ENCODE results near the gene RTKN.
"Not testable (repeated sequence)": the region's sequence is repeated elsewhere in the genome, so short reads cannot be mapped to it uniquely, and the experiment has no call there.

DNA sequence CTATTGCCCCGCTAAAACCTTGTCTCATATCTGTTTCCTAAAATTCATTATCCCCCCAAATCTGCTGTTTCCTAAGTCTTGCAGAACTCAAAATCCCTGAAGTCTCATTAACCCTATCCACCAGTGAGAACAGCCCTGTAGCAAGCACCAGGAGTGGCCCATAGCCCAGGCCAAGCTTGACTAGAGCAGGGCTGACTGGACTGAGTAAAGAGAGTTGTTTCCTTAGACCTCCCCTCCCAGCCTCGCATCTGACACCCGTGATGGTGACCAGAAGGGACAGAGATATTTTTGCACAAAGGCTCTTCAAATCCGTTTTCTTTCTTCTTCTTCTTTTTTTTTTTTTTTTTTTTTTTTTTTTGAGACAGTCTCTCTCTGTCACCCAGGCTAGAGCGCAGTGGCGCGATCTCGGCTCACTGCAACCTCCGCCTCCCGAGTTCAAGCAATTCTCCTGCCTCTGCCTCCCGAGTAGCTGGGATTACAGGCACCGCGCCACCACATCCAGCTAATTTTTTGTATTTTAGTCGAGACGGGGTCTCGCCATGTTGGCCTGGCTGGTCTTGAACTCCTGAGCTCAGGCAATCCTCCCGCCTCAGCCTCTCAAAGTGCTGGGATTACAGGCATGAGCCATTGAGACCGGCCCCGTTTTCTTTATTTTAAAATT lies 21.2 kb downstream of the RTKN start:
- TF ChIP-seq CTCF (conservative IDR thresholded peaks at IDR 0.05; ENCODE audit: low read length); EZH2phosphoT487 (IDR thresholded peaks at IDR 0.05; ENCODE audit: borderline replicate concordance): not testable (repeated sequence)

Measured in Loucy (cell line).